Cardiac muscle cell (in vitro differentiated cells and primary cell): ENCODE results near the gene BTBD7. TPM values are rescaled to one million over a fixed set of nuclear protein-coding genes. Genes with fewer than 3 reads are reported as not detected.

ENCODE experiments used
- DNase-seq, 2 donors: peaks; one replicate each; pipeline versions ENCODE4 v3.0.0 to v3.0.0-alpha.2; 2010 to 2017; ENCODE audit warnings: low read depth in 1 of 2, low spot score in 1 of 2
- H3K27ac ChIP-seq: fragments of 200-600 bp; sonication (generic); 2 replicates; pipeline ENCODE4 v1.5.1; 2016
- H3K27me3 ChIP-seq: fragments of 200-600 bp; sonication (generic); 2 replicates; pipeline ENCODE4 v1.6.0; 2016; ENCODE audit warnings: control low read depth
- H3K36me3 ChIP-seq: fragments of 200-600 bp; sonication (generic); 2 replicates; pipeline ENCODE4 v1.5.1; 2016; ENCODE audit warnings: control low read depth
- H3K4me1 ChIP-seq: fragments of 200-600 bp; sonication (generic); 2 replicates; pipeline ENCODE4 v1.8.1; 2017; ENCODE audit warnings: low read depth, mild to moderate bottlenecking, mixed run types
- H3K4me3 ChIP-seq: fragments of 200-600 bp; sonication (generic); 2 replicates; pipeline ENCODE4 v1.5.1; 2016; ENCODE audit warnings: mild to moderate bottlenecking
- H3K9me3 ChIP-seq: fragments of 200-600 bp; sonication (generic); 2 replicates; pipeline ENCODE4 v1.5.1; 2017; ENCODE audit warnings: low read depth, mild to moderate bottlenecking, control low read depth
- CTCF ChIP-seq: IDR thresholded peaks from 2 replicates; pipeline ENCODE4 v1.5.1; 2012; ENCODE audit warnings: low read depth, mild to moderate bottlenecking, low read length
- polyA plus RNA-seq: library from polyadenylated mRNA; unstranded; fragments of >200 nt; fragmentation: Nextera tagmentation; extraction: Ambion mirVana; gene quantifications from 2 replicates; pipeline ENCODE4 v1.2.1, GENCODE V29; 2016
- total RNA-seq: library from RNA; depleted of rRNA; stranded (reverse); fragments of >200 nt; gene quantifications from 2 replicates; pipeline ENCODE4 v1.2.3, GENCODE V29; 2016

The BTBD7 gene
- total and polyA plus RNA-seq, 2 experiments from 2014 or later = 19.4 to 21.7 TPM

DNA sequence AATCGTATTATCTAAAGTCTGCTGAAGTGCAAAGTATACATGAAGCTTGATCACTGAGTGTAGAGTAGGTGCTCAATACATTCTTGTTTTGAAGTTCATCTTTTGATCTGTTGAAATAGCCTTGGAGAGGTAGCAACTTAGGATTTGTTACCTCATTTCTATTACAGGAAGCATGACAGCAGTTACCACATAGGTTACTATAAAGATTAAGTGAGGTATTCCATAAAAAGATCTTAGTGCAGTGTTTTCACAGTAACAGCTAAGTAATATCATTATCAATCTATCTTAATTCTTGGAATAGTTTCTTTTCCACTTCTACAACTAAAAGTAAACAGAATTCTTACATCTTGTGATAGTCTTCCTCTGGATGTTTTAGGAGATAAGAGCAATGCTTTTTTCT is 50.9 kb downstream of the BTBD7 start:
- Histone ChIP-seq H3K27ac (no peak overlapping the region), H3K36me3 (peaks cover 11% of the 10 kb centered on the region), H3K27me3 (no peaks in the 10 kb centered on the region), H3K9me3 (no peaks in the 10 kb centered on the region), H3K4me1 (no peaks in the 10 kb centered on the region), H3K4me3 (no peak overlapping the region)
- no peak for DNase-seq
- TF ChIP-seq CTCF = no peak

GRCh38 chr14:93280743-93281142 is 52.1 kb downstream of the BTBD7 start:
- no peaks in the 10 kb centered on the region for H3K27me3 ChIP-seq
- no peaks in the 10 kb centered on the region for H3K4me1 ChIP-seq
- no peak overlapping the region for H3K4me3 ChIP-seq
- no peak for TF ChIP-seq CTCF
- H3K9me3 ChIP-seq = no peaks in the 10 kb centered on the region
- no peak for DNase-seq
- peaks cover 11% of the 10 kb centered on the region for H3K36me3 ChIP-seq
- no peak overlapping the region for H3K27ac ChIP-seq

- Histone ChIP-seq H3K27me3 (no peaks in the 10 kb centered on the region), H3K9me3 (no peaks in the 10 kb centered on the region), H3K27ac (no peak overlapping the region), H3K4me3 (no peak overlapping the region), H3K4me1 (peaks cover 6% of the 10 kb centered on the region), H3K36me3 (peaks cover 4% of the 10 kb centered on the region)
- no peak for DNase-seq
- no peak for TF ChIP-seq CTCF
These were observed 56.7 kb downstream of the BTBD7 start for GRCh38 chr14:93276031-93276716.

- Histone ChIP-seq H3K4me1 (peaks cover 9% of the 10 kb centered on the region), H3K36me3 (peaks cover 4% of the 10 kb centered on the region), H3K27ac (no peak overlapping the region), H3K27me3 (no peaks in the 10 kb centered on the region), H3K4me3 (no peak overlapping the region), H3K9me3 (no peaks in the 10 kb centered on the region)
- no peak for TF ChIP-seq CTCF
- DNase-seq = no peak
These were observed 58.6 kb downstream of the BTBD7 start for GRCh38 chr14:93274055-93274806.

DNA sequence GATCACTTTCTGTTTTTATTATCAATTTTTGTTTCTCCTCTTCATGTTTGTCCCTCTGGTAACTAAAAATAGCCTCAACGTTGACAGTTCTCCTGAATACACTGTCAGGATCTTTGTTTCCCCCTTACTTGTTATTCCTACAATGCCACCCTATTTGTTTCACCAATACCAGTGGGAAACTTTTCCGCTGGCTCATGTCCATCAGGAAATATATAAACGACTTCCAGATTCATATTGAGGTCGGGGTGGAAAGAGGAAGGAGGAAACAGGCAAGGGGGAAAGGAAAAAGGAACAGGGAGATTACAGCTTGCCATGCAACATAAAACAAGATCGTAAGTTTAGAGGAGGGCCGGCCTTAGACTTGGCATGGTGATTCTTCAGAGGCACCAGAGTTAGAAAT is 61.7 kb downstream of the BTBD7 start:
- Histone ChIP-seq H3K36me3 (no peaks in the 10 kb centered on the region), H3K4me1 (peaks cover 15% of the 10 kb centered on the region), H3K9me3 (no peaks in the 10 kb centered on the region), H3K4me3 (no peak overlapping the region), H3K27ac (no peak overlapping the region), H3K27me3 (no peaks in the 10 kb centered on the region)
- TF ChIP-seq CTCF = no peak
- no peak for DNase-seq
